GM19328 (cell line): ENCODE data around the gene ZMIZ1.
A peak's percentile ranks its signal among the peaks of the same experiment; 100 is the strongest.

Source experiments
- ATAC-seq: cut with Tn5 transposase; IDR thresholded peaks from one replicate; pipeline ENCODE4 v1.9.1; 2021; ENCODE audit warnings: mild to moderate bottlenecking, moderate library complexity; ENCODE audit not compliant: unreplicated experiment

The ZMIZ1 gene

GRCh38 chr10:79068562-79069324, at the start of gene ZMIZ1:
ZMIZ1 (plus strand) TSS chr10:79068966; CDS start chr10:79201633, 132,667 bp downstream.
- peak; percentile 66 for ATAC-seq

DNA sequence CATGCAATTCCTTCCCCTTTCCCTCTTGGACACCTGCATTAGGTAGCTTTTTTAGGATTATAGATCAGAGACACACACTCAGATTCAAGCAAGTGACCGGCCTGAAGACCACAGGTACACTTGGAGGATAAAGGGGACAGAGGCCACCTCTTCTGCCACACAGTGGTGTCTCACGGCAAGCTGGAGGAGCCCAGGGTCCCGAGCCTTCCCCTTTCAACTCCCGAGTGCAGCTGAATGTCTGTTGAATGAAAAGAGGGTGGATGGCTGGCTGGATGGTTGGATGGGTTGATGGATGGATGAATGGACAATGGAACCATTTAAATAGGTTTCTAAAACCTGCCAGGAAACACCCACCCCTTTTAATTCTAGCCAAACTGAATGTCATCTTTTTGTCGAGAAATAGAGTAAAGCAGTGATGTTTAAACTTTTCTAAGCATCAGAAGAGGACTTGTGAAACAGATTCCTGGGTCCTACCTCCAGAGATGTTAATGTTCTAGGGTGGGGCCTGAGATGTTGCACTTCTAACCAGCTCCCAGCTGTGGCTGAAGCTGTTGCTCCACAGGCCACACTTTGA, 49.2 kb upstream of the ZMIZ1 start:
- no peak for ATAC-seq

GRCh38 chr10:79020015-79020491, 48.7 kb upstream of the ZMIZ1 start:
- no peak for ATAC-seq

GRCh38 chr10:79020605-79021004, 48.2 kb upstream of the ZMIZ1 start:
- no peak for ATAC-seq

- no peak for ATAC-seq
Measured at GRCh38 chr10:79021331-79021907, 47.3 kb upstream of the ZMIZ1 start.

DNA sequence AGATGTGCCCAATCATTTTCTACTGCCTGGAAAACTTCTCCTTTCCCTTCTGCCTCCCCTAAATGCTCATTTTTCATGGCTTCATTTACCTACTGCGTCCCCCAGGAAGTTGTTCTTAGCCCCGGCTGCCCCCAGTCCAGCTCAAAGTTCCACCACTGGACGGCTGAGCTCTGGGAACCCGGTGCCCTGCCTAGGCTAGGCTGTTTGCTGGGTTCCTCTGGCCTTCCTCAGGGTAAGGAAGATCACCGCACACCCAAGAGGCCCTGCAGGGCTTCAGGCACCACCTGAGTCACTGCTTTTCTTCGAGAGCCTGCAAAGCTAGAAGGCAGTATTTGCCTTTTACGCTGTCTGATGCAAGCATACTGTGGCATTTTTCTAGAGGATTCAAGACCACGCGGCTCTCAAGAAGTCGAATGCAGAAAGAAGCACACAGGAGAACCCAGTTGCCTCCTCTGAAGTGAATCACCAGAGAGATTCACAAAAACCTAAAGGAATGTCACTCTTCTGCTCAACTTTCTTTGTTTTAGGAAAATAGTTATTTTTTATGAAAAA, 46.7 kb upstream of the ZMIZ1 start:
- no peak for ATAC-seq

DNA sequence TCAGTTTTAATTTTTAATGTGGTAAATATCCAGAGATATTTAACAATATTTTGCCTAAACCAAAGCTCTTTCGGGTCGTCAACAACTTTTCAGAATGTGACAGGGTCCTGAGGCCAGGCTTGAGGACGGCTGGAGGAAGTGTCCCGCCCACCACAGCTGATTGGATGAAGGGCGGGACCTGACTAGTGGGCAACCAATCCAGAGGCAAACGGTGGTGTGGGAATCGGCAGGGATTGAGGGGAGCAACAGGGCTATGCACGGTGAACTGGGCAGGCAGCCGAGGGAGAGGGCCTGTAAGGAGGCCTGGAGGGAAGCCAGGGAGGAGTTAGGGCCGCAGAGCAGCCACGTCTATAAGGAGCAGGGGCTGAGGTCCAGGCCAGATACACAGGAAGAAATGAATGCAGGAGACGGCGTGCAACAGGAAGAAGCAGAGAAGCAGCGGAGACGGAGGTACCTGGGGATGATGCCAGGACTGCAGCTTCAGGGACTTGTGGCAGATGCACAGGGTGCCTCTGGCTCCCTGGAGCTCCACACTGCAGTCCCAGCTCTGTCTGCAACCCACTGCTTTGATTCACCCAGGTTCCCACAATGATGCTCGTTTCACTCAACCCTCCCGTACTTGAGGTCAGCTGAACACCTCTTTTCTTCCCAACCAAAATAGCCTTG, 46.1 kb upstream of the ZMIZ1 start:
- ATAC-seq: no peak

GRCh38 chr10:79023240-79024162, 45.3 kb upstream of the ZMIZ1 start:
- ATAC-seq: peak; percentile 63

DNA sequence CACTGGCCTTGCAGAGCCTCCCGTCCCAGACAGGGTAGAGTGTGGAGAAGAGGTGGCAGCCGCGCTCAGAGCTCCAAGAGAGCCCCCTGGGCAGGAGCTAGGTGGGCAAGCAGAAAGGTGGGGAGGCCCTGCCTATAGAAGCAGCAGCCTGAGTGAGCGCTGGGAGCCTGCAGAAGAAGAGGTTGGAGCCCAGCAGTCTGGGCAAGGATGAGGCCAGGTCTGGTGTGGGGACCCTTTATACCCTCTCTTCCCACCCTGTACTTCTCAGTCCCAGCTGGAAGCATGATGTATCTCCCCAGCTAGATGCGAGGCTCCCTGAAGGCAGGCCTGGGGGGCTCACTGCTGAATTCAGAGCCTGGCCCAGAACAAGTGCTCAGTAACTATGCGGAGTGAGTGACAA, 44.5 kb upstream of the ZMIZ1 start:
- no peak for ATAC-seq

DNA sequence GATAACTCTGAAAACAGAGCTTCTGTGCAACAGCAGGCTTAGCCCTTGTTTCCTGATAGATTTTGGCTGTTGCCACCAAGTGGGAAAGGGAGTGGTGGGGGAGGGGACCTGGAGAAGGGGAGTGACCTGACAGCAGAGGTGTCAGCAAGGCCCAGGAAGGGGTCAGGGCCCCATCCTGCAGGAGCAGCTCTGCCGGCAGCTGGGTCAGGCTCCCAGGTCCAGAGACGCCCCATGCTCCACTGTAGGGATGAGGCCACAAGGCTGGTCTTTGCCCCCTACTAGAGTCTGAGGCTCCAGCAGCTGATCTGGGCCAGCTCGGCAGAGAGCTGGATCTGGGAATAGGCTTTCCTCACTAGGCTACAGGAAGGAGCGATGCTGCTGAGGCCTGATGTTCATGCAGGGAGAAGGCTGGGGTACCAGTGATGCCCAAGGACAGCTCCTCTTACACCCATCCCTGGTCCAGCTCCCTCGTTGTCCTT, 44.0 kb upstream of the ZMIZ1 start:
- no peak for ATAC-seq

- ATAC-seq: no peak
Measured at GRCh38 chr10:79025199-79025832, 43.5 kb upstream of the ZMIZ1 start.

DNA sequence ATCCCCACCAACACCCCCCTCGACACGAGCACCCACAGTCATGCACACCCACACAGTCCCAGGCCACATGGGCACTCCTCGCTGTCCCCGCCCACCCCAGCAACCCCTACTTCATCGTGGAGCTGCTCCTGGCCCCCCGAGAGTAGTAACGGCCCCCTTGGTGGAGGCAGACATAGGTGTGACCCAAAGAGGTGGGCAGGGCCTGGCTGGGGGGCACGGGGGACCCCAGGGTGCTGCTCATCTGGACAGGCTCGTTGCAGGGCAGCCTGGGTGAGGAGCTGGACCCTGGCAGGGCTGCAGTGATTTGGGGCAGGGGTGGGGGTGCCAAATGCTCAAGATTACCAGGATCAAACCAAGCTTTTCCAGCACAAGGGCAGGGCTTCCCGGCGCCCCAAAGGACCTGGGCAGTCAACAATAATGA, 42.4 kb upstream of the ZMIZ1 start:
- ATAC-seq: no peak

DNA sequence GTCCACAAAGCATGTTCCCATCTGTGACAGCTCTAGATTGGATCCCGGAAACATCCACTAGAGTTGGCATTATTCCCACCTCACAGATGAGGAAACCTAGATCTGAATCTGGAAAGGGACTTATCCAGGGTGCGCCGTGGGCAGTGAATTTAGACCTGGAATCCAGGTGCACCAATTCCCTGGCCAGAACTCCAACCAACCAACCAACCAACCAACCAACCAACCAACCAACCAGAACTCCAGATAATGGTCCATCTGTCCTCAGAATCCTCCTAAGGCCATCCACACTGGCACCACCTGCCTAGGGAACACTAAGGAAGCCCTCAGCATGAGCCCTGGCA, 42.0 kb upstream of the ZMIZ1 start:
- ATAC-seq: no peak

DNA sequence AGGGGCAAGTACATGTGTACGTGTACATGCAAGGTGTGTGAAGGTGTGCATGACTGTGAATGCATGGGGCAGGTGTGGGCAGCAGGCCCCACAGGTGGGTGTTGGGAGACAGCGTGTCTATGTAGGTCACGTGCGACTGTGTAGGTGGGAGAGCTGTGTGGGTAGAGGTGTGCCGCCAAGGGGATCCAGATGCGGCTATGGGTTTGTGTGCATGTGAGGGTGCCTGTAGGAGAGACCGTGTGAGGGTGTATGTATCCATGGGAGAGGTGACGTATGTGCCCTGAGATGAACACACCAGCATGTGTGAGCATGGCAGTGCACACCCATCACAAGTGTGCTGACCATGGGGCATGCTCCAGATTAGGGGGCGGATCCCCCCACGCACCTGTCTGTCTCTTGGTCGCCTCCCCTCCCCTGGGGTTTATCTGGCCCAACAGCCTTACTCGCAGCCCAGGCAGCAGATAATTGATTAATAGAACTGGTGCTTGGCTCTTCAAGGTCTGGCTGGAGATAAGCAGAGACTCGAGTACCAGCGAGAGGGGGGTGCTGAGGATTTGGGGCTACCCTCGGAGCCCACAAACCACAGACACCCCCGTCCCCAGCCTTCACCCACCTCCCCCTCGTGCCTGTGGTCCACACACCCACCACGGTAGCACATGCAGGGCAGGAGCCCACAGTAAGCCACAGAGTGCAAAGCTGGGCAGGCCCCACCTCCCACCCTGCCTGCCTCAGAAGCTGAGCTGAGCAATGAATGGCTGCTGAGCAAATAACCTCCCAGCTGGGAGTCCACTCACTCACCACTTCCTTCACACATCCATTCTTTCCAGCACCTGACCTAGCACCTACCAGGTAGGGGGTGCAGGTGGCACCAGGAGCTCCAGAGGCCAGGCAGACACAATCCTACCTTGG, 41.4 kb upstream of the ZMIZ1 start:
- ATAC-seq: no peak

- ATAC-seq: no peak
Measured at GRCh38 chr10:79028056-79028430, 40.7 kb upstream of the ZMIZ1 start.

DNA sequence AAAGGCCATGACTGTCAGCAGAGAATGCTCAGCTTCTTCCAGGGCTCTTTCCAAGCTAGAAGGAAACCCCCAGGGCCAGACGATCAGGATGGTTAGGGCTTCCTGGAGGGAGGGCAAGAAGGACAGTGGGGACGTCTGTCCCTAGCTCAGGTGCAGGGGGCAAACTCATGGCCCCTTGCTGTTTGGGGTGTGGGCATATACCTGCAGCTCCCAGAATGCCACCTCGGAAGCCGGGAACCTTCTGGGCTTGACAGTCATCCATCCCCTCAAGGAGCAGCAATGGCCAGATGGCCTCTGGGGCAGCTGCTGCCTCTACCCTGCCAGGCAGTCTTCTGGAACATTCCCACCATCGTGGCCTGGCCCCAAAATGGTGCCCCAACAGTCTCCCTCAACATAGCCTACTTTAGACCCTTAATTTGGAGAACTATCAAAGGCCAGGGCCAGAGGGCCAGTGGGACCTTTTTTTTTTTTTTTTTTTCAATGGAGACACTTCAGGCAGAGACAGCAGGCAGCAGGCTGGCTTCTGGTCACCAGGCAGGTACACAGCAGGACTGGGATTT, 40.2 kb upstream of the ZMIZ1 start:
- ATAC-seq: no peak

- ATAC-seq: no peak
Measured at GRCh38 chr10:79029478-79030390, 39.0 kb upstream of the ZMIZ1 start.
